ENCODE data around the gene PPP1R14B. TPM values are rescaled to one million over a fixed set of nuclear protein-coding genes. Genes with fewer than 3 reads are reported as not detected.
A peak's percentile ranks its signal among the peaks of the same experiment; 100 is the strongest.

PPP1R14B gene
- total and polyA plus RNA-seq, 5 donors: 75.3 to 146 (median 99.9) TPM

- ATAC-seq: no peak
- H3K27ac ChIP-seq (ENCODE audit: low read length): no peak overlapping the region
- 94% methylated on average over 9 of the region's 9 CpGs for WGBS
- no peaks in the 10 kb centered on the region for H3K9me3 ChIP-seq (ENCODE audit: control insufficient read depth, low read length)
- intact Hi-C loops (cut with DNase I): no loop called here
- no peak for DNase-seq
- no peaks in the 10 kb centered on the region for H3K27me3 ChIP-seq (ENCODE audit: control insufficient read depth, insufficient read depth)
- no peak overlapping the region for H3K4me3 ChIP-seq (ENCODE audit: low read length)
- peaks cover 8% of the 10 kb centered on the region for H3K4me1 ChIP-seq (ENCODE audit: control insufficient read depth, insufficient read depth, low read length)
Measured at GRCh38 chr11:64288353-64288750, 41.6 kb upstream of the PPP1R14B start.

GRCh38 chr11:64287676-64288352 lies 41.1 kb upstream of the PPP1R14B start:
- no peak overlapping the region for H3K27ac ChIP-seq (ENCODE audit: low read length)
- WGBS: 95% methylated on average over 33 of the region's 33 CpGs
- no peaks in the 10 kb centered on the region for H3K27me3 ChIP-seq (ENCODE audit: control insufficient read depth, insufficient read depth)
- H3K4me1 ChIP-seq (ENCODE audit: control insufficient read depth, insufficient read depth, low read length): peaks cover 8% of the 10 kb centered on the region
- no peak for ATAC-seq
- intact Hi-C loops (cut with DNase I): no loop called here
- no peaks in the 10 kb centered on the region for H3K9me3 ChIP-seq (ENCODE audit: control insufficient read depth, low read length)
- DNase-seq: no peak
- H3K4me3 ChIP-seq (ENCODE audit: low read length): no peak overlapping the region

DNA sequence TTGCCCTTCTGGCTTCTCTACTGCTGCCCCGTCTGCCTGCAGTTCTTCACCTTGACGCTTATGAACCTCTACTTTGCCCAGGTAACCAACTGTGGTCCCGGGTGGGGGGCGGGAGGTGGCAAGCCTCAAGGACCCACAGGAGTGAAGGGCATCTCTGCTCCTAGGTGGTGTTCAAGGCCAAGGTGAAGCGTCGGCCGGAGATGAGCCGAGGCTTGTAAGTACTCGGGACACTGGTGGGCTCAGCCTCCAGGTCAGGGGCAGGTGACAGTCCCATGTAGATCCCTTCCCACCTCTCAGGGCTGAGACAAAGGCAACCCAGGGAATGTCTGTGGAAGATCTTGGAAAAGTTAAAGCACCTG lies 40.0 kb upstream of the PPP1R14B start:
- no peak overlapping the region for H3K4me3 ChIP-seq (ENCODE audit: low read length)
- intact Hi-C loops (cut with DNase I): no loop called here
- ATAC-seq: no peak
- no peaks in the 10 kb centered on the region for H3K9me3 ChIP-seq (ENCODE audit: control insufficient read depth, low read length)
- H3K27me3 ChIP-seq (ENCODE audit: control insufficient read depth, insufficient read depth): no peaks in the 10 kb centered on the region
- no peak for DNase-seq
- peaks cover 8% of the 10 kb centered on the region for H3K4me1 ChIP-seq (ENCODE audit: control insufficient read depth, insufficient read depth, low read length)
- 90% methylated on average over 9 of the region's 9 CpGs for WGBS
- no peak overlapping the region for H3K27ac ChIP-seq (ENCODE audit: low read length)

GRCh38 chr11:64285885-64286800 lies 39.4 kb upstream of the PPP1R14B start:
- H3K4me1 ChIP-seq (ENCODE audit: control insufficient read depth, insufficient read depth, low read length): peaks cover 7% of the 10 kb centered on the region

DNA sequence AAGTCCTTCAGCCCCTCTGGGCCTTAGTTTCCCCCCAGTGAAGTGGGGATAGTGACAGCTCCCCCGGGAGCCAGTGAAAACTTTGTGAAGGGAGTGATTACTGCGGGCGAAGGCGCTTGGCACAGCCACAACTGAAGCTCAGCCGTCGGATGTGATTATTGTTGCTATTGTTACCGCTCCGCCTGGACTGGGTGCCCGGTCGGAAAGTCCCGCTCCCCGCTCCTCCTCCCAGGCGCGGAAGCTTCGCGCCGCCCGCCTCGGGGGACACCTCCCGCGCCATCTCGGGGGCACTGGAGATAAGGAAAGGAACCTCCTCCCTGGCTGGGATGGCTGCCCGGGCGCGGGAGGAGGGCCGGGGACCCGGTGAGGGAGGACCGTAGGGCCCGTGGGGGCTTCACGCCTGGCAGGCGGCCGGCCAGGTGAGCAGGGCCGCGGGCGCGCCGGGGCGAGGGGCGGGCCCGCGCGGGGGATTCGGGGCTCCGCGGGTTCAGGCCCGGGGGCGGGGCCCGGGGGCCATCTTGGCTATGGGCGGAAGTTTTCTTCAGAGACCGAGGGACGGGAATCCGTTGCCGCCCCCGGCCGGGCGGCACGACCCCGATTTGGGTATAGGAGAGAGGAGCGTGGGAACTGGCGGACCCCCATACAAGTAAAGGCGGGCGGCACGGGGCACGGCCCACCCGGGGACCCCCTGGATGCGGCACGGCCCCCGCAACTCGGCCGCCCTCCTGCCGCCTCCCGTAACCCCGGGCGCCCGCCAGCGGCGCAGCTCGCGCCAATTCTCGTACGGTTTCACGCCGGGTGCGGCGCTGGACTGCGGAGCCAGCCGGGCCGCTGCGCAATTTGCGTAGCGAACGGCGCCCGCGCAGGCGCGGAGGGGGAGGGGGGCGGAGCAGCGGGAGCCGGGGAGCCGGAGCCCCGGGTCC lies 38.5 kb upstream of the PPP1R14B start, which contains the start of gene GPR137:
Gene GPR137, plus strand, starts transcription at position 887 of the 923 bp plus-strand sequence. CDS start 677 bp downstream, outside the sequence.
- H3K4me1 ChIP-seq (ENCODE audit: control insufficient read depth, insufficient read depth, low read length): peaks cover 7% of the 10 kb centered on the region
- H3K4me3 ChIP-seq (ENCODE audit: low read length): peak within 1 kb of the TSS; percentile 84
- intact Hi-C loops (cut with DNase I): no loop called here
- ATAC-seq (peak; percentile 73), DNase-seq (peak; percentile 87 to 95 (median 95))
- no peaks in the 10 kb centered on the region for H3K9me3 ChIP-seq (ENCODE audit: control insufficient read depth, low read length)
- no peaks in the 10 kb centered on the region for H3K27me3 ChIP-seq (ENCODE audit: control insufficient read depth, insufficient read depth)
- under 1% methylated on average over 102 of the region's 102 CpGs for WGBS
- H3K27ac ChIP-seq (ENCODE audit: low read length): peak within 1 kb of the TSS; percentile 84

More at GRCh38 chr11:64285885-64286800, 39.4 kb upstream of the PPP1R14B start:
- 26% methylated on average over 40 of the region's 40 CpGs for WGBS
- peak overlapping the region; percentile 37 for H3K27ac ChIP-seq (ENCODE audit: low read length)
- ATAC-seq (no peak), DNase-seq (no peak)
- H3K9me3 ChIP-seq (ENCODE audit: control insufficient read depth, low read length): no peaks in the 10 kb centered on the region
- H3K4me3 ChIP-seq (ENCODE audit: low read length): peak overlapping the region; percentile 84
- intact Hi-C loops (cut with DNase I): no loop called here
- no peaks in the 10 kb centered on the region for H3K27me3 ChIP-seq (ENCODE audit: control insufficient read depth, insufficient read depth)

- no peaks in the 10 kb centered on the region for H3K9me3 ChIP-seq (ENCODE audit: control insufficient read depth, low read length)
- H3K4me3 ChIP-seq (ENCODE audit: low read length): peak within 1 kb of the TSS; percentile 84
- intact Hi-C loops (cut with DNase I): no loop called here
- DNase-seq (peak; percentile 95 to 98 (median 98)), ATAC-seq (peak; percentile 92)
- no peaks in the 10 kb centered on the region for H3K27me3 ChIP-seq (ENCODE audit: control insufficient read depth, insufficient read depth)
- WGBS: 3% methylated on average over 44 of the region's 44 CpGs
- peak within 1 kb of the TSS; percentile 84 for H3K27ac ChIP-seq (ENCODE audit: low read length)
- H3K4me1 ChIP-seq (ENCODE audit: control insufficient read depth, insufficient read depth, low read length): peaks cover 7% of the 10 kb centered on the region
Measured at GRCh38 chr11:64284048-64284961, 37.6 kb upstream of the PPP1R14B start, which contains the start of gene BAD. TSS of gene BAD (minus strand) at chr11:64284665. CDS start at chr11:64284368, 297 bp downstream.

GRCh38 chr11:64283092-64283491 lies 36.3 kb upstream of the PPP1R14B start:
- WGBS: 96% methylated on average over 3 of the region's 3 CpGs
- no peak overlapping the region for H3K4me3 ChIP-seq (ENCODE audit: low read length)
- H3K4me1 ChIP-seq (ENCODE audit: control insufficient read depth, insufficient read depth, low read length): peaks cover 7% of the 10 kb centered on the region
- intact Hi-C loops (cut with DNase I): no loop called here
- H3K27ac ChIP-seq (ENCODE audit: low read length): no peak overlapping the region
- ATAC-seq (no peak), DNase-seq (peak in 1 of 3 donors; percentile 38)
- no peaks in the 10 kb centered on the region for H3K27me3 ChIP-seq (ENCODE audit: control insufficient read depth, insufficient read depth)
- no peaks in the 10 kb centered on the region for H3K9me3 ChIP-seq (ENCODE audit: control insufficient read depth, low read length)

GRCh38 chr11:64281957-64282770 lies 35.4 kb upstream of the PPP1R14B start:
- no peaks in the 10 kb centered on the region for H3K9me3 ChIP-seq (ENCODE audit: control insufficient read depth, low read length)
- no peak overlapping the region for H3K4me3 ChIP-seq (ENCODE audit: low read length)
- intact Hi-C loops (cut with DNase I): no loop called here
- DNase-seq (peak in 1 of 3 donors; percentile 33), ATAC-seq (no peak)
- H3K27me3 ChIP-seq (ENCODE audit: control insufficient read depth, insufficient read depth): no peaks in the 10 kb centered on the region
- peaks cover 7% of the 10 kb centered on the region for H3K4me1 ChIP-seq (ENCODE audit: control insufficient read depth, insufficient read depth, low read length)
- WGBS: 95% methylated on average over 22 of the region's 22 CpGs
- no peak overlapping the region for H3K27ac ChIP-seq (ENCODE audit: low read length)

DNA sequence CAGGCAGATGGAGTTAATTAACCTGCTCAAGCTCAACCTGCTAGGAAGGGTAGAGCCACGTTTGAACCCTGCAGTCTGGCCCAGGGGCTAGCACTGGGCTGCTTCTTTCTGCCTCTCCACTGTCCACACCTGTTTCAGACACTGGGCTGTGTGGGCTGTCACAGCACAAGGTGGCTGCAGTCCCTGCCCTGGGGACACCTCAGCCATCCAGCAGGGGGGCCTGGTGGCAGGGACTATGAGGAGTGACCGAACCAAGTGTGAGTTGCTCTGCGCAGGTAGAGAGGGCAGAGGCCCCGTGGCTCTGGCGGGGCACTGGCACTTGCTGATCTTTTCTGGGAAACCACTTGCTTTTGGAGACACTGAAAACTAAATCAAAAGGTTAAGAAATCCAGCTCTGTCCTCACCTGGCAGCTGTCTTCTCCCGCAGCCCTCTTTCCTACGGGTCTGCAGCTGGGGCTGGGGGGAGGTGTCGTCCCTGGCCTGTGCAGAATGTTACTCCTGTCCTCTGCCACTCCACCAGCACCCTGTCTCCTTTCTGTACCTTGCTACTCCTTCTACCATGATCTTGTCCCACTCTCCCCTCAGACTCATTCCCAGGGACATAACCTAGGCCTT lies 31.9 kb upstream of the PPP1R14B start:
- WGBS: 80% methylated on average over 8 of the region's 8 CpGs
- no peaks in the 10 kb centered on the region for H3K9me3 ChIP-seq (ENCODE audit: control insufficient read depth, low read length)
- H3K4me1 ChIP-seq (ENCODE audit: control insufficient read depth, insufficient read depth, low read length): peaks cover 3% of the 10 kb centered on the region
- ATAC-seq: no peak
- intact Hi-C loops (cut with DNase I): no loop called here
- DNase-seq: peak in 1 of 3 donors; percentile 36
- no peak overlapping the region for H3K27ac ChIP-seq (ENCODE audit: low read length)
- H3K4me3 ChIP-seq (ENCODE audit: low read length): no peak overlapping the region
- no peaks in the 10 kb centered on the region for H3K27me3 ChIP-seq (ENCODE audit: control insufficient read depth, insufficient read depth)

All from right cardiac atrium (tissue), 5 donors.